22Rv1 (cell line): ENCODE measurements around the gene ARHGAP21.

ENCODE experiments used
- CTCF ChIP-seq: fragments of 450-650 bp; IDR thresholded peaks from 2 replicates; pipeline ENCODE4 v1.5.1; 2017; ENCODE audit warnings: mild to moderate bottlenecking
- ZFX ChIP-seq: fragments of 450-650 bp; IDR thresholded peaks from 2 replicates; pipeline ENCODE4 v1.6.1; 2017; ENCODE audit warnings: antibody characterized with exemption, borderline replicate concordance

- TF ChIP-seq CTCF (no peak), ZFX (no peak)
Measured at GRCh38 chr10:24651923-24652322, 71.8 kb downstream of the ARHGAP21 start.
